BJ (cell line): ENCODE measurements around the gene AVPR1A. TPM values are rescaled to one million over a fixed set of nuclear protein-coding genes. Genes with fewer than 3 reads are reported as not detected.
"Not testable (repeated sequence)": the region's sequence is repeated elsewhere in the genome, so short reads cannot be mapped to it uniquely, and the experiment has no call there.

ENCODE experiments used
- CTCF ChIA-PET: fragments of 350-600 bp; formaldehyde crosslinking; extraction: SDS; loops from one replicate; lab custom pipeline; 2021; ENCODE audit warnings: antibody characterized with exemption, inconsistent platforms; lab: Yijun Ruan, JAX
- POLR2A ChIA-PET: fragments of 300-600 bp; sonication (Branson Sonifier 250); formaldehyde crosslinking; extraction: SDS; loops from one replicate; lab custom pipeline; 2021; ENCODE audit warnings: antibody characterized with exemption; lab: Charles Lee
- DNase-seq: peaks from one replicate; pipeline ENCODE4 v3.0.0-alpha.2; 2011; ENCODE audit warnings: low read depth
- H3K27me3 ChIP-seq: 2 replicates; pipeline ENCODE4 v1.6.0; 2011; ENCODE audit warnings: low read length; ENCODE audit not compliant: control insufficient read depth, insufficient read depth
- H3K36me3 ChIP-seq: 2 replicates; pipeline ENCODE4 v1.5.1; 2011; ENCODE audit warnings: low read length; ENCODE audit not compliant: control insufficient read depth, insufficient read depth
- H3K4me3 ChIP-seq: 2 replicates; pipeline ENCODE4 v1.5.1; 2011; ENCODE audit warnings: low read depth, mild to moderate bottlenecking, control low read depth, low read length
- CTCF ChIP-seq: IDR thresholded peaks from 2 replicates; pipeline ENCODE4 v1.5.1; 2011; ENCODE audit warnings: low read depth, mild to moderate bottlenecking, control low read depth, inconsistent platforms, low read length, moderate library complexity; ENCODE audit not compliant: insufficient read depth
- polyA minus RNA-seq: library from RNA; depleted of rRNA, polyadenylated mRNA; stranded (reverse); fragments of >200 nt; gene quantifications from 2 replicates; pipeline ENCODE4 v1.2.3, GENCODE V29; 2011; rRNA and poly(A)+ RNA removed
- polyA plus RNA-seq: library from polyadenylated mRNA; depleted of rRNA; stranded (reverse); fragments of >200 nt; gene quantifications from 2 replicates; pipeline ENCODE4 v1.2.3, GENCODE V29; 2011; rRNA removed

The AVPR1A gene
- not detected in 2 replicates for polyA plus RNA-seq
- polyA minus RNA-seq: not detected in 2 replicates

GRCh38 chr12:63150713-63151622, at the start of gene AVPR1A:
TSS of gene AVPR1A (minus strand) at chr12:63151201. CDS start at chr12:63150836, 365 bp downstream.
- TF ChIP-seq CTCF: no peak
- POLR2A ChIA-PET: no interaction called here
- no peak for DNase-seq

GRCh38 chr12:63196168-63196567, 45.2 kb upstream of the AVPR1A start:
- no peak for TF ChIP-seq CTCF
- CTCF ChIA-PET: no interaction called here

More at GRCh38 chr12:63150713-63151622, at the start of gene AVPR1A:
- CTCF ChIA-PET: interaction anchor here (0.7 to 2.0 kb wide), 13 partner anchors 9 to 182 kb away, joined by 3 to 20 read pairs (median 5); no protein-coding TSS in a partner anchor
- Histone ChIP-seq H3K27me3 (peaks cover 29% of the 10 kb centered on the region), H3K36me3 (no peaks in the 10 kb centered on the region), H3K4me3 (peak within 1 kb of the TSS; percentile 11; the same call in 1 of the 2 replicates)

GRCh38 chr12:63179224-63179623, 28.2 kb upstream of the AVPR1A start:
- no peak for DNase-seq
- CTCF ChIA-PET: no interaction called here
- Histone ChIP-seq H3K27me3 (no peaks in the 10 kb centered on the region), H3K4me3 (no peak overlapping the region), H3K36me3 (no peaks in the 10 kb centered on the region)
- TF ChIP-seq CTCF: no peak
- POLR2A ChIA-PET: no interaction called here

More at GRCh38 chr12:63196168-63196567, 45.2 kb upstream of the AVPR1A start:
- Histone ChIP-seq H3K27me3 (no peaks in the 10 kb centered on the region), H3K36me3 (no peaks in the 10 kb centered on the region), H3K4me3 (no peak overlapping the region)
- POLR2A ChIA-PET: no interaction called here
- DNase-seq: no peak

- Histone ChIP-seq H3K27me3 (no peaks in the 10 kb centered on the region), H3K36me3 (no peaks in the 10 kb centered on the region), H3K4me3 (no peak overlapping the region)
- POLR2A ChIA-PET: no interaction called here
- no peak for DNase-seq
- CTCF ChIA-PET: interaction anchor here (1.1 to 3.3 kb wide), 2 partner anchors 8 to 19 kb away, joined by 3 to 7 read pairs; partner anchors contain the start of gene AVPR1A
- TF ChIP-seq CTCF: no peak
Measured at GRCh38 chr12:63170321-63170720, 19.3 kb upstream of the AVPR1A start.

- DNase-seq, H3K36me3 ChIP-seq, POLR2A ChIA-PET, H3K27me3 ChIP-seq, H3K4me3 ChIP-seq: not testable (repeated sequence)
- CTCF ChIA-PET: interaction anchor here (3.3 kb wide), 1 partner anchor 16 kb away, joined by 7 read pairs; the partner anchor contains the start of gene AVPR1A
Measured at GRCh38 chr12:63167741-63168140, 16.7 kb upstream of the AVPR1A start.
